HL-60 (cell line): ENCODE measurements around the gene SETD3.

ENCODE experiments used
- CTCF ChIP-seq: IDR thresholded peaks from one replicate; pipeline ENCODE4 v1.5.1; 2011; ENCODE audit warnings: low read length, control low read depth, inconsistent platforms; ENCODE audit not compliant: insufficient read depth
- GABPA ChIP-seq: IDR thresholded peaks from 2 replicates; pipeline ENCODE4 v1.6.1; 2012; ENCODE audit warnings: low read depth
- POLR2AphosphoS5 ChIP-seq: IDR thresholded peaks from 2 replicates; pipeline ENCODE4 v1.6.1; 2012; ENCODE audit warnings: low read depth
- SPI1 ChIP-seq: IDR thresholded peaks from 2 replicates; pipeline ENCODE4 v1.6.1; 2012; ENCODE audit warnings: low read depth, mild to moderate bottlenecking, borderline replicate concordance
- TF ChIP-seq, protein P1 (sequence below): IDR thresholded peaks from 2 replicates; pipeline ENCODE4 v1.6.1; 2012; ENCODE audit warnings: low read depth; ENCODE audit not compliant: insufficient replicate concordance

DNA sequence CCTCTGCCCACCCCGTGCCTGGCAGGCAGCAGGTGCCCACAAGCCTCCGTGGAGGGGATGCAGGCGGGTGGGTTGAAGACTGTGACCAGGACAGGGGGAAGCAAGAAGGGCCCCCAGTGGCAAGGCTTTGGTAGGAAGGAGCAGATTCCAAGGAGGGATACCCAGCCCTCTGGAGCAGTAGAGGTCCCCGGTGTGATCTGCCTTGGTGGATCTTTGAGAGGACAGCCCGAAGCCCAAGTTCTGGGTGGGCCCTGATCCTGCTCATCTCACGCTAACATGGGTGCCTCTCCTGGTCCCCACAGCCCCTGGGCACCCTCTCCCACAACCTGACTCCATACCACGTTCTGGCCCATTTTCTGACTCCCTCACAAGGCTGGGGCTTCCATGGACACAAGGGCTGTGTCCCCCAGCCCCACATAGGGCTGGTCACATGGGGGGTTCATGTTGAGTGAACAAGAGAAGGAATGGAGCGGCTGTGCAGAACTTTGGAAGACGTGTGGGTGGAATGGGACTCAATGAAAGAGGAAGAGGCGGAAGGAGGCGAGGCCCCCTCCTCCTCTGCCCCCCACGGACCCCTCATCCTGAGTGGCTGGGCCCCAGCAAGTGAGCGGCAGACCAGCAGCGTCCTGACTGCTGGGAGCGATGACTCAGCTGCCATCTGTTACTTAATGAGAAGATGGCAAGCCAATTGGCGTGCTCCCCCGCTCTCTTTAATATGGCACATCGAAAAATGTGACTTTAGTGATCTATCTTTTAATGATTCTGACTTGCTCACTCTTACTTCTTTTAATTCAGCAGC lies 131.6 kb downstream of the SETD3 start:
- TF ChIP-seq CTCF (no peak), GABPA (no peak), POLR2AphosphoS5 (no peak), SPI1 (no peak)
- TF ChIP-seq, protein P1, sequence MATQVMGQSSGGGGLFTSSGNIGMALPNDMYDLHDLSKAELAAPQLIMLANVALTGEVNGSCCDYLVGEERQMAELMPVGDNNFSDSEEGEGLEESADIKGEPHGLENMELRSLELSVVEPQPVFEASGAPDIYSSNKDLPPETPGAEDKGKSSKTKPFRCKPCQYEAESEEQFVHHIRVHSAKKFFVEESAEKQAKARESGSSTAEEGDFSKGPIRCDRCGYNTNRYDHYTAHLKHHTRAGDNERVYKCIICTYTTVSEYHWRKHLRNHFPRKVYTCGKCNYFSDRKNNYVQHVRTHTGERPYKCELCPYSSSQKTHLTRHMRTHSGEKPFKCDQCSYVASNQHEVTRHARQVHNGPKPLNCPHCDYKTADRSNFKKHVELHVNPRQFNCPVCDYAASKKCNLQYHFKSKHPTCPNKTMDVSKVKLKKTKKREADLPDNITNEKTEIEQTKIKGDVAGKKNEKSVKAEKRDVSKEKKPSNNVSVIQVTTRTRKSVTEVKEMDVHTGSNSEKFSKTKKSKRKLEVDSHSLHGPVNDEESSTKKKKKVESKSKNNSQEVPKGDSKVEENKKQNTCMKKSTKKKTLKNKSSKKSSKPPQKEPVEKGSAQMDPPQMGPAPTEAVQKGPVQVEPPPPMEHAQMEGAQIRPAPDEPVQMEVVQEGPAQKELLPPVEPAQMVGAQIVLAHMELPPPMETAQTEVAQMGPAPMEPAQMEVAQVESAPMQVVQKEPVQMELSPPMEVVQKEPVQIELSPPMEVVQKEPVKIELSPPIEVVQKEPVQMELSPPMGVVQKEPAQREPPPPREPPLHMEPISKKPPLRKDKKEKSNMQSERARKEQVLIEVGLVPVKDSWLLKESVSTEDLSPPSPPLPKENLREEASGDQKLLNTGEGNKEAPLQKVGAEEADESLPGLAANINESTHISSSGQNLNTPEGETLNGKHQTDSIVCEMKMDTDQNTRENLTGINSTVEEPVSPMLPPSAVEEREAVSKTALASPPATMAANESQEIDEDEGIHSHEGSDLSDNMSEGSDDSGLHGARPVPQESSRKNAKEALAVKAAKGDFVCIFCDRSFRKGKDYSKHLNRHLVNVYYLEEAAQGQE = no peak
